ENCODE results near the gene KLF2. TPM values are rescaled to one million over a fixed set of nuclear protein-coding genes. Genes with fewer than 3 reads are reported as not detected.
A peak's percentile ranks its signal among the peaks of the same experiment; 100 is the strongest.

Gene KLF2
- total RNA-seq, 1 donor from 2014 or later: 137 TPM

GRCh38 chr19:16328824-16329482 lies 4.3 kb downstream of the KLF2 start:
- intact Hi-C loops (cut with DNase I): no loop called here
- DNase-seq (peak; percentile 48), ATAC-seq (no peak)
- Histone ChIP-seq H3K27me3 (ENCODE audit: low read depth) (no peaks in the 10 kb centered on the region), H3K4me1 (peaks cover 42% of the 10 kb centered on the region), H3K27ac (peak overlapping the region; percentile 98), H3K36me3 (peaks cover 26% of the 10 kb centered on the region), H3K4me3 (peak overlapping the region; percentile 82), H3K9me3 (no peaks in the 10 kb centered on the region)
- TF ChIP-seq, protein P1, sequence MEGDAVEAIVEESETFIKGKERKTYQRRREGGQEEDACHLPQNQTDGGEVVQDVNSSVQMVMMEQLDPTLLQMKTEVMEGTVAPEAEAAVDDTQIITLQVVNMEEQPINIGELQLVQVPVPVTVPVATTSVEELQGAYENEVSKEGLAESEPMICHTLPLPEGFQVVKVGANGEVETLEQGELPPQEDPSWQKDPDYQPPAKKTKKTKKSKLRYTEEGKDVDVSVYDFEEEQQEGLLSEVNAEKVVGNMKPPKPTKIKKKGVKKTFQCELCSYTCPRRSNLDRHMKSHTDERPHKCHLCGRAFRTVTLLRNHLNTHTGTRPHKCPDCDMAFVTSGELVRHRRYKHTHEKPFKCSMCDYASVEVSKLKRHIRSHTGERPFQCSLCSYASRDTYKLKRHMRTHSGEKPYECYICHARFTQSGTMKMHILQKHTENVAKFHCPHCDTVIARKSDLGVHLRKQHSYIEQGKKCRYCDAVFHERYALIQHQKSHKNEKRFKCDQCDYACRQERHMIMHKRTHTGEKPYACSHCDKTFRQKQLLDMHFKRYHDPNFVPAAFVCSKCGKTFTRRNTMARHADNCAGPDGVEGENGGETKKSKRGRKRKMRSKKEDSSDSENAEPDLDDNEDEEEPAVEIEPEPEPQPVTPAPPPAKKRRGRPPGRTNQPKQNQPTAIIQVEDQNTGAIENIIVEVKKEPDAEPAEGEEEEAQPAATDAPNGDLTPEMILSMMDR (IDR thresholded peaks at IDR 0.05): no peak

GRCh38 chr19:16330368-16330801 lies 5.8 kb downstream of the KLF2 start:
- Histone ChIP-seq H3K27ac (peak overlapping the region; percentile 98), H3K27me3 (ENCODE audit: low read depth) (no peaks in the 10 kb centered on the region), H3K4me1 (peaks cover 42% of the 10 kb centered on the region), H3K4me3 (no peak overlapping the region), H3K9me3 (no peaks in the 10 kb centered on the region), H3K36me3 (peaks cover 26% of the 10 kb centered on the region)
- intact Hi-C loops (cut with DNase I): no loop called here
- ATAC-seq: peak; percentile 56 to 59
- TF ChIP-seq, protein P1 (IDR thresholded peaks at IDR 0.05): no peak
- DNase-seq: peak; percentile 85

GRCh38 chr19:16330806-16331690 lies 6.4 kb downstream of the KLF2 start:
- Histone ChIP-seq H3K4me1 (peaks cover 42% of the 10 kb centered on the region), H3K4me3 (no peak overlapping the region), H3K9me3 (no peaks in the 10 kb centered on the region), H3K36me3 (peaks cover 23% of the 10 kb centered on the region), H3K27ac (peak overlapping the region; percentile 98), H3K27me3 (ENCODE audit: low read depth) (no peaks in the 10 kb centered on the region)
- ATAC-seq: no peak
- TF ChIP-seq, protein P1 (IDR thresholded peaks at IDR 0.05): no peak
- intact Hi-C loops (cut with DNase I): no loop called here
- no peak for DNase-seq

DNA sequence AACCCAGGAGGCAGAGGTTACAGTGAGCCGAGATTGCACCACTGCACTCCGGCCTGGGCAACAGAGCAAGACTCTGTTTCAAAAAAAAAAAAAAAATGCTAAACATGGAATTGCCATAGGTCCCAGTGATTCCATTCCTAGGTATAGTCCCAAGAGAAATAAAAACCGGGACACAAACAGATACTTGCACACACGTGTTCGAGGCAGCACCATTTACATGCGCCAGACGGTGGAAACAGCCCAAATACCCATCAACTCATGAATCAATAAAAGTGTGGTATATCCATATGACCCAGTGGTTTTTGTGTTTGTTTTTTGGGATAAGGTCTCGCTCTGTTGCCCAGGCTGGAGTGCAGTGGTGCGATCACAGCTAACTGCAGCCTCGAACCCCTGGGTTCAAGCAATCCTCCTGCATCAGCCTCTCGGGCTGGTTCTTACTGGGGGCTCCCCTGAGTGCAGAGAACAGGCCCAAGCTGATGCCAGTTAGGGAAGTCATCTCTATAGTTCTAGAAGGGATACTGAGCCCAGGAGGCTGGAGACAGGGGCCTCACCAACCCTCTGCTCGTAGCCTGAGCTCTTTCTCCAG lies 8.5 kb downstream of the KLF2 start:
- Histone ChIP-seq H3K36me3 (peaks cover 3% of the 10 kb centered on the region), H3K9me3 (no peaks in the 10 kb centered on the region), H3K4me1 (peaks cover 28% of the 10 kb centered on the region), H3K27me3 (ENCODE audit: low read depth) (no peaks in the 10 kb centered on the region), H3K27ac (no peak overlapping the region), H3K4me3 (no peak overlapping the region)
- ATAC-seq: no peak
- TF ChIP-seq, protein P1 (IDR thresholded peaks at IDR 0.05): no peak
- intact Hi-C loops (cut with DNase I): no loop called here
- no peak for DNase-seq

DNA sequence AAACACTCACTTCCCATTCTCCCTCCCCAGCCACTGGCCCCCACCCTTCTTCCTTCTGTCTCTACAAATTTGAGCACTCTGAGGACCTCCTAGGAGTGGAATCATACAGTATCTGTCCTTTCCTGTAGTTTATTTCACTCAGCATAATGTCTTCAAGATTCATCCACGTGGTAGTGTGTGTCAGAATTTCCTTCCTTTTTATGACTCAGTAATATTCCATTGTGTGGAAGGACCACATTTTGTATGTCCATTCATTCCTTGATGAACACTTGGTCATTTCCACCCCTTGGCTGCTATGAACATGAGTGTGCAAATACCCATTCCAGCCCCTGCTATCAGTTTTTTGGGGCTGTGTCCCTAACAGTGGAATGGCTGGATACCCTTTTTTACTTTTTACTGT lies 9.8 kb downstream of the KLF2 start:
- peaks cover 28% of the 10 kb centered on the region for H3K4me1 ChIP-seq

More for the DNA sequence above, 9.8 kb downstream of the KLF2 start:
- TF ChIP-seq, protein P1 (IDR thresholded peaks at IDR 0.05): no peak
- Histone ChIP-seq H3K4me3 (no peak overlapping the region), H3K27me3 (ENCODE audit: low read depth) (no peaks in the 10 kb centered on the region), H3K27ac (no peak overlapping the region), H3K36me3 (no peaks in the 10 kb centered on the region), H3K9me3 (no peaks in the 10 kb centered on the region)
- DNase-seq (no peak), ATAC-seq (no peak)
- intact Hi-C loops (cut with DNase I): no loop called here
